ENCODE data around the gene SUPV3L1. TPM values are rescaled to one million over a fixed set of nuclear protein-coding genes. Genes with fewer than 3 reads are reported as not detected.

The SUPV3L1 gene
- total and polyA plus RNA-seq, 2 of the 8 experiments (the other 6 are each of a cell fraction or from before 2014, with no cell fraction given), result 34.6 to 45.6 TPM

DNA sequence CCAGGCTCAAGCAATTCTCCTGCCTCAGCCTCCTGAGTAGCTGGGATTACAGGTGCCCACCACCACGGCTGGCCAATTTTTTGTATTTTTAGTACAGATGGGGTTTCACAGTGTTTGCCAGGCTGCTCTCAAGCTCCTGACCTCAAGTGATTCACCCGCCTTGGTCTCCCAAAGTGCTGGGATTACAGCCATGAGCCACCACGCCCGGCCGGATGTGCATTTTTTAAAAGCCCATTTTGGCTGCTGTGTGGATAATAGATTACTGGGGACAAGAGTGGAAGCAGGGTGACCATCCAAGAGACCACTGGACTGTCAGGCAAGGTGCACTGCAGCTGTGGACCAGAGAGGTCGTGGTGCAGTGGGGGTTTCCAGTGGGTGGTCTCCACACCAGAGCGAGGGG, 61.5 kb downstream of the SUPV3L1 start:
- no peak overlapping the region for H4K5ac ChIP-seq (ENCODE audit: insufficient read length, low read depth, low read length)
- H3K4ac ChIP-seq (replicated peaks; ENCODE audit: insufficient read length, low read depth, low read length), result no peak overlapping the region
- no peaks in the 10 kb centered on the region for H4K20me1 ChIP-seq (replicated peaks in 1 of 2; ENCODE audit: control insufficient read depth in 1 of 2, insufficient read depth in 2 of 2, low read length in 2 of 2)
- no peak for DNase-seq (ENCODE audit: low read depth in 1 of 2, low spot score in 2 of 2)
- H4K91ac ChIP-seq (replicated peaks; ENCODE audit: insufficient read length, low read length), result no peak overlapping the region
- ChIA-PET POLR2A (ENCODE audit: partially characterized antibody) (no interaction called here), CTCF (ENCODE audit: partially characterized antibody) (interaction anchor here (0.7 to 8.1 kb wide), 8 partner anchors 49 to 164 kb away, joined by 3 to 66 read pairs (median 4); no protein-coding TSS in a partner anchor)
- no peak overlapping the region for H3K56ac ChIP-seq (replicated peaks; ENCODE audit: insufficient read length, low read depth, low read length)
- H2BK5ac ChIP-seq (ENCODE audit: low read depth, low read length), result no peak overlapping the region
- no peak overlapping the region for H2AFZ ChIP-seq (ENCODE audit: low read length)
- no peak overlapping the region for H4K8ac ChIP-seq (ENCODE audit: extremely low read depth, insufficient read depth, low read length)
- no peaks in the 10 kb centered on the region for H3K23me2 ChIP-seq (ENCODE audit: low read depth, low read length)
- H3K4me3 ChIP-seq (ENCODE audit: extremely low read depth in 1 of 4, insufficient read depth in 2 of 4, low read depth in 3 of 4, low read length in 4 of 4), result no peak overlapping the region
- H3K4me2 ChIP-seq (ENCODE audit: insufficient read depth in 1 of 2, low read depth in 2 of 2, low read length in 2 of 2), result no peak overlapping the region
- no peak overlapping the region for H2BK15ac ChIP-seq (ENCODE audit: low read length)
- no peak overlapping the region; the same call in 1 of the 2 replicates for H2BK12ac ChIP-seq (ENCODE audit: low read depth, low read length)
- H2BK20ac ChIP-seq (ENCODE audit: low read length), result no peak overlapping the region
- no peak overlapping the region for H3K18ac ChIP-seq (ENCODE audit: extremely low read depth, low read length)
- no peaks in the 10 kb centered on the region for H3K9me3 ChIP-seq (ENCODE audit: insufficient read depth in 2 of 2, low read depth in 1 of 2, low read length in 1 of 2)
- no peak overlapping the region for H3K14ac ChIP-seq (ENCODE audit: insufficient read length)
- H3K23ac ChIP-seq (ENCODE audit: insufficient read length), result no peak overlapping the region
- no peaks in the 10 kb centered on the region for H3K4me1 ChIP-seq (replicated peaks in 1 of 4; ENCODE audit: control insufficient read depth in 3 of 4, insufficient read depth in 4 of 4, low read length in 3 of 4)
- H3K27me3 ChIP-seq (replicated peaks in 1 of 4; ENCODE audit: control insufficient read depth in 3 of 4, extremely low read depth in 1 of 4, insufficient read depth in 3 of 4, low read length in 3 of 4), result no peaks in the 10 kb centered on the region
- no peak overlapping the region for H3K27ac ChIP-seq (ENCODE audit: low read depth, low read length)
- no peaks in the 10 kb centered on the region for H3K79me1 ChIP-seq (ENCODE audit: low read depth, low read length)
- no peaks in the 10 kb centered on the region for H3K79me2 ChIP-seq (ENCODE audit: control insufficient read depth in 1 of 2, insufficient read depth in 2 of 2, low read length in 2 of 2)
- no peaks in the 10 kb centered on the region for H3K36me3 ChIP-seq (ENCODE audit: control insufficient read depth in 2 of 4, insufficient read depth in 4 of 4, low read length in 3 of 4)
- no peak for FAIRE-seq
- no peak overlapping the region for H2AK5ac ChIP-seq (ENCODE audit: low read depth, low read length)
- H2BK120ac ChIP-seq (replicated peaks; ENCODE audit: low read depth, low read length), result no peak overlapping the region
- 91% methylated on average over 7 of the region's 7 CpGs; no CpG with 5 or more reads in 1 of the 2 experiments for WGBS, 2 experiments (ENCODE audit: extremely low coverage in 1 of 2, insufficient coverage in 1 of 2, insufficient read length in 1 of 2, insufficient replicate concordance in 2 of 2, low coverage in 1 of 2, low lambda C conversion rate in 2 of 2, missing lambda C conversion rate in 1 of 2)
- H3K9ac ChIP-seq (replicated peaks in 1 of 4; ENCODE audit: extremely low read depth in 1 of 4, low read depth in 3 of 4, low read length in 3 of 4), result no peak overlapping the region
- TF ChIP-seq EP300 (IDR thresholded peaks at IDR 0.05; ENCODE audit: borderline replicate concordance in 1 of 2, low read depth in 2 of 2, low read length in 2 of 2) (no peak), RBBP5 (IDR thresholded peaks at IDR 0.05; ENCODE audit: borderline replicate concordance, low read depth, low read length) (no peak), SUZ12 (IDR thresholded peaks at IDR 0.05; ENCODE audit: low read length) (no peak), NRF1 (IDR thresholded peaks at IDR 0.05; ENCODE audit: low read depth, low read length) (no peak), HDAC2 (IDR thresholded peaks at IDR 0.05; ENCODE audit: borderline replicate concordance in 1 of 2, low read depth in 2 of 2, low read length in 2 of 2) (no peak)
- TF ChIP-seq, protein P1, sequence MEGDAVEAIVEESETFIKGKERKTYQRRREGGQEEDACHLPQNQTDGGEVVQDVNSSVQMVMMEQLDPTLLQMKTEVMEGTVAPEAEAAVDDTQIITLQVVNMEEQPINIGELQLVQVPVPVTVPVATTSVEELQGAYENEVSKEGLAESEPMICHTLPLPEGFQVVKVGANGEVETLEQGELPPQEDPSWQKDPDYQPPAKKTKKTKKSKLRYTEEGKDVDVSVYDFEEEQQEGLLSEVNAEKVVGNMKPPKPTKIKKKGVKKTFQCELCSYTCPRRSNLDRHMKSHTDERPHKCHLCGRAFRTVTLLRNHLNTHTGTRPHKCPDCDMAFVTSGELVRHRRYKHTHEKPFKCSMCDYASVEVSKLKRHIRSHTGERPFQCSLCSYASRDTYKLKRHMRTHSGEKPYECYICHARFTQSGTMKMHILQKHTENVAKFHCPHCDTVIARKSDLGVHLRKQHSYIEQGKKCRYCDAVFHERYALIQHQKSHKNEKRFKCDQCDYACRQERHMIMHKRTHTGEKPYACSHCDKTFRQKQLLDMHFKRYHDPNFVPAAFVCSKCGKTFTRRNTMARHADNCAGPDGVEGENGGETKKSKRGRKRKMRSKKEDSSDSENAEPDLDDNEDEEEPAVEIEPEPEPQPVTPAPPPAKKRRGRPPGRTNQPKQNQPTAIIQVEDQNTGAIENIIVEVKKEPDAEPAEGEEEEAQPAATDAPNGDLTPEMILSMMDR (IDR thresholded peaks at IDR 0.05; ENCODE audit: control extremely low read depth in 1 of 3, insufficient read depth in 1 of 3, low read depth in 1 of 3, low read length in 3 of 3), result no peak

Data from H1 (cell line).